Bone marrow (tissue), 2 donors: ENCODE results near the gene PARP8.

Source experiments
- DNase-seq, 2 donors: peaks; one replicate each; lab custom pipeline; 2025; lab: John Stamatoyannopoulos, UW

Gene PARP8

GRCh38 chr5:50853151-50853550 is 186.7 kb downstream of the PARP8 start:
- DNase-seq = peak; percentile 8 to 85

- no peak for DNase-seq
These were observed 187.6 kb downstream of the PARP8 start for GRCh38 chr5:50854082-50854481.

GRCh38 chr5:50855001-50855400 is 188.6 kb downstream of the PARP8 start:
- DNase-seq = no peak

GRCh38 chr5:50856401-50857119 is 190.1 kb downstream of the PARP8 start:
- DNase-seq = no peak

- no peak for DNase-seq
These were observed 197.2 kb downstream of the PARP8 start for GRCh38 chr5:50863534-50864170.

GRCh38 chr5:50864466-50864865 is 198.0 kb downstream of the PARP8 start:
- DNase-seq = no peak

GRCh38 chr5:50866415-50866814 is 200.0 kb downstream of the PARP8 start:
- DNase-seq = no peak

- no peak for DNase-seq
These were observed 200.7 kb downstream of the PARP8 start for GRCh38 chr5:50867140-50867539.

GRCh38 chr5:50873595-50874277 is 207.3 kb downstream of the PARP8 start:
- DNase-seq = no peak

GRCh38 chr5:50874306-50875001 is 208.0 kb downstream of the PARP8 start:
- DNase-seq = peak in 1 of 2 donors; percentile 66

- no peak for DNase-seq
These were observed 208.5 kb downstream of the PARP8 start for GRCh38 chr5:50875002-50875344.

- no peak for DNase-seq
These were observed 212.0 kb downstream of the PARP8 start for GRCh38 chr5:50878470-50878869.

GRCh38 chr5:50881407-50881806 is 215.0 kb downstream of the PARP8 start:
- no peak for DNase-seq

GRCh38 chr5:50886657-50887345 is 220.4 kb downstream of the PARP8 start:
- no peak for DNase-seq

GRCh38 chr5:50887889-50888633 is 221.6 kb downstream of the PARP8 start:
- no peak for DNase-seq

GRCh38 chr5:50888751-50889150 is 222.3 kb downstream of the PARP8 start:
- DNase-seq = no peak

- no peak for DNase-seq
These were observed 223.4 kb downstream of the PARP8 start for GRCh38 chr5:50889790-50890189.
